ENCODE results near the gene CREB3L2. TPM values are rescaled to one million over a fixed set of nuclear protein-coding genes. Genes with fewer than 3 reads are reported as not detected.

Gene CREB3L2
- total and polyA plus RNA-seq, 2 of the 13 experiments (the other 11 are each of a cell fraction or from before 2014, with no cell fraction given): 22.1 to 41.1 TPM

GRCh38 chr7:137891016-137891655 is 110.8 kb downstream of the CREB3L2 start (continued):
- TF ChIP-seq RFXAP (CRISPR knock-in tag; IDR thresholded peaks at IDR 0.05; ENCODE audit: borderline replicate concordance) (no peak), SRSF1 (optimal IDR thresholded peaks at IDR 0.05; ENCODE audit: low read depth, low read length) (no peak), PAF1 (CRISPR knock-in tag; IDR thresholded peaks at IDR 0.05) (no peak), ZNF670 (CRISPR knock-in tag; IDR thresholded peaks at IDR 0.05; ENCODE audit: borderline replicate concordance) (no peak), TCF12 (IDR thresholded peaks at IDR 0.05) (no peak), TCF12 (CRISPR knock-in tag; IDR thresholded peaks at IDR 0.05) (no peak), ZNF784 (CRISPR knock-in tag; IDR thresholded peaks at IDR 0.05; ENCODE audit: borderline replicate concordance) (no peak), FOXA1 (IDR thresholded peaks at IDR 0.05) (0 out of 2 replicates have a peak, but pooled peaks have one; percentile 49), FOXA1 (CRISPR knock-in tag; IDR thresholded peaks at IDR 0.05) (peak; percentile 53), HDAC2 (CRISPR knock-in tag; IDR thresholded peaks at IDR 0.05) (0 out of 2 replicates have a peak, but pooled peaks have one; percentile 10), THRA (CRISPR knock-in tag; IDR thresholded peaks at IDR 0.05; ENCODE audit: borderline replicate concordance) (no peak), ZNF552 (CRISPR knock-in tag; IDR thresholded peaks at IDR 0.05; ENCODE audit: borderline replicate concordance) (no peak), MBD4 (IDR thresholded peaks at IDR 0.05; ENCODE audit: borderline replicate concordance, low read length) (no peak), ZNF12 (CRISPR knock-in tag; IDR thresholded peaks at IDR 0.05) (no peak), ZNF331 (CRISPR knock-in tag; IDR thresholded peaks at IDR 0.05) (no peak), BRCA1 (CRISPR knock-in tag; IDR thresholded peaks at IDR 0.05) (no peak), MXI1 (IDR thresholded peaks at IDR 0.05; ENCODE audit: borderline replicate concordance, low read depth, low read length) (no peak), PHF20 (CRISPR knock-in tag; IDR thresholded peaks at IDR 0.05) (no peak), ZFAT (CRISPR knock-in tag; conservative IDR thresholded peaks at IDR 0.05) (no peak), EEA1 (CRISPR knock-in tag; IDR thresholded peaks at IDR 0.05; ENCODE audit: borderline replicate concordance) (no peak), ZSCAN31 (CRISPR knock-in tag; IDR thresholded peaks at IDR 0.05; ENCODE audit: low read depth) (no peak), ZNF761 (CRISPR knock-in tag; conservative IDR thresholded peaks at IDR 0.05) (no peak), ZNF20 (CRISPR knock-in tag; IDR thresholded peaks at IDR 0.05) (no peak), MAFG (CRISPR knock-in tag; IDR thresholded peaks at IDR 0.05) (no peak), PBX3 (CRISPR knock-in tag; IDR thresholded peaks at IDR 0.05; ENCODE audit: borderline replicate concordance) (no peak), UBTF (CRISPR knock-in tag; IDR thresholded peaks at IDR 0.05) (no peak)
